Measurements from ENCODE around the gene UBN1. TPM values are rescaled to one million over a fixed set of nuclear protein-coding genes. Genes with fewer than 3 reads are reported as not detected.

Gene UBN1
- total RNA-seq, 5 donors from 2014 or later (not counting 1 experiment from before 2014, with no cell fraction given) = 41.8 to 53.7 (median 48.2) TPM

- H3K36me3 ChIP-seq (ENCODE audit: control insufficient read depth in 2 of 2, extremely low read depth in 1 of 2, insufficient read depth in 1 of 2, low read length in 1 of 2) = peaks cover 0 to 18% of the 10 kb centered on the region in 2 donors
These were observed 42.0 kb upstream of the UBN1 start for GRCh38 chr16:4805231-4805630.

GRCh38 chr16:4806280-4806679 lies 41.0 kb upstream of the UBN1 start:
- ChIA-PET CTCF (no interaction called here), POLR2A (no interaction called here)
- no peak overlapping the region for H3K27ac ChIP-seq (ENCODE audit: low read length)
- Mint-ChIP-seq H3K27me3 (no peaks in the 10 kb centered on the region), H3K36me3 (peaks cover 9% of the 10 kb centered on the region), H3K4me3 (no peak overlapping the region), H3K4me1 (peaks cover 0 to 14% (median 11%) of the 10 kb centered on the region in 3 donors), H3K9me3 (no peaks in the 10 kb centered on the region), H3K27ac (no peak overlapping the region)
- H3K9me3 ChIP-seq = no peaks in the 10 kb centered on the region
- 90% methylated on average over 2 of the region's 6 CpGs for WGBS (ENCODE audit: insufficient coverage)
- H3K27me3 ChIP-seq (replicated peaks in 1 of 2; ENCODE audit: control insufficient read depth in 2 of 2, extremely low read depth in 1 of 2, insufficient read depth in 2 of 2, low read length in 1 of 2) = no peaks in the 10 kb centered on the region
- no peak overlapping the region for H3K4me3 ChIP-seq (ENCODE audit: control insufficient read depth in 1 of 2, extremely low read depth in 1 of 2, low read length in 1 of 2)
- DNase-seq (no peak), ATAC-seq (replicated peaks in 1 of 4) (no peak)
- peaks cover 0 to 20% of the 10 kb centered on the region in 2 donors for H3K36me3 ChIP-seq (ENCODE audit: control insufficient read depth in 2 of 2, extremely low read depth in 1 of 2, insufficient read depth in 1 of 2, low read length in 1 of 2)
- H3K4me1 ChIP-seq (ENCODE audit: control insufficient read depth in 1 of 2, extremely low read depth in 1 of 2, insufficient read depth in 2 of 2, low read length in 2 of 2) = peaks cover 2 to 11% of the 10 kb centered on the region in 2 experiments

More at GRCh38 chr16:4805231-4805630, 42.0 kb upstream of the UBN1 start:
- no peak overlapping the region for H3K4me3 ChIP-seq (ENCODE audit: control insufficient read depth in 1 of 2, extremely low read depth in 1 of 2, low read length in 1 of 2)
- H3K27ac ChIP-seq (ENCODE audit: low read length) = no peak overlapping the region
- H3K27me3 ChIP-seq (replicated peaks in 1 of 2; ENCODE audit: control insufficient read depth in 2 of 2, extremely low read depth in 1 of 2, insufficient read depth in 2 of 2, low read length in 1 of 2) = no peaks in the 10 kb centered on the region
- Mint-ChIP-seq H3K36me3 (peaks cover 9% of the 10 kb centered on the region), H3K4me1 (peaks cover 7 to 21% (median 18%) of the 10 kb centered on the region in 3 donors), H3K27ac (no peak overlapping the region), H3K27me3 (no peaks in the 10 kb centered on the region), H3K9me3 (no peaks in the 10 kb centered on the region), H3K4me3 (no peak overlapping the region)
- ChIA-PET CTCF (no interaction called here), POLR2A (no interaction called here)
- no peak for ATAC-seq (replicated peaks in 1 of 4)
- 100% methylated on average over 4 of the region's 11 CpGs for WGBS (ENCODE audit: insufficient coverage)
- H3K4me1 ChIP-seq (ENCODE audit: control insufficient read depth in 1 of 2, extremely low read depth in 1 of 2, insufficient read depth in 2 of 2, low read length in 2 of 2) = peaks cover 2 to 21% of the 10 kb centered on the region in 2 experiments
- H3K9me3 ChIP-seq = no peaks in the 10 kb centered on the region
- DNase-seq = no peak

GRCh38 chr16:4811242-4811641 lies 36.0 kb upstream of the UBN1 start:
- H3K36me3 ChIP-seq (ENCODE audit: control insufficient read depth in 2 of 2, extremely low read depth in 1 of 2, insufficient read depth in 1 of 2, low read length in 1 of 2) = peaks cover 7 to 53% of the 10 kb centered on the region in 2 donors
- H3K27ac ChIP-seq (ENCODE audit: low read length) = no peak overlapping the region
- ChIA-PET POLR2A (interaction anchor here (0.7 kb wide), 2 partner anchors 35 to 146 kb away, joined by 10 to 14 read pairs; no protein-coding TSS in a partner anchor), CTCF (no interaction called here)
- peak overlapping the region in 1 of 2 donors; percentile 17 for H3K27ac Mint-ChIP-seq
- DNase-seq (no peak), ATAC-seq (replicated peaks in 1 of 4) (no peak)
- no peaks in the 10 kb centered on the region for H3K27me3 Mint-ChIP-seq
- WGBS (ENCODE audit: insufficient coverage) = 94% methylated on average over 3 of the region's 3 CpGs
- no peaks in the 10 kb centered on the region for H3K27me3 ChIP-seq (replicated peaks in 1 of 2; ENCODE audit: control insufficient read depth in 2 of 2, extremely low read depth in 1 of 2, insufficient read depth in 2 of 2, low read length in 1 of 2)
- no peak overlapping the region for H3K4me3 ChIP-seq (ENCODE audit: control insufficient read depth in 1 of 2, extremely low read depth in 1 of 2, low read length in 1 of 2)
- H3K9me3 Mint-ChIP-seq = no peaks in the 10 kb centered on the region
- no peaks in the 10 kb centered on the region for H3K4me1 Mint-ChIP-seq
- no peaks in the 10 kb centered on the region for H3K4me1 ChIP-seq (ENCODE audit: control insufficient read depth in 1 of 2, extremely low read depth in 1 of 2, insufficient read depth in 2 of 2, low read length in 2 of 2)
- H3K4me3 Mint-ChIP-seq = no peak overlapping the region
- H3K36me3 Mint-ChIP-seq = peaks cover 34% of the 10 kb centered on the region
- no peaks in the 10 kb centered on the region for H3K9me3 ChIP-seq

- ATAC-seq (replicated peaks in 1 of 4) = no peak
- no peaks in the 10 kb centered on the region for H3K9me3 ChIP-seq
- ChIA-PET POLR2A (no interaction called here), CTCF (no interaction called here)
- no peaks in the 10 kb centered on the region for H3K4me1 ChIP-seq (ENCODE audit: control insufficient read depth in 1 of 2, extremely low read depth in 1 of 2, insufficient read depth in 2 of 2, low read length in 2 of 2)
- H3K4me3 ChIP-seq (ENCODE audit: control insufficient read depth in 1 of 2, extremely low read depth in 1 of 2, low read length in 1 of 2) = no peak overlapping the region
- 84% methylated on average over 3 of the region's 9 CpGs for WGBS (ENCODE audit: insufficient coverage)
- Mint-ChIP-seq H3K4me1 (no peaks in the 10 kb centered on the region), H3K4me3 (no peak overlapping the region), H3K9me3 (no peaks in the 10 kb centered on the region), H3K27me3 (no peaks in the 10 kb centered on the region), H3K27ac (peak overlapping the region; percentile 31), H3K36me3 (peaks cover 37% of the 10 kb centered on the region)
- H3K36me3 ChIP-seq (ENCODE audit: control insufficient read depth in 2 of 2, extremely low read depth in 1 of 2, insufficient read depth in 1 of 2, low read length in 1 of 2) = peaks cover 7 to 50% of the 10 kb centered on the region in 2 donors
- DNase-seq = no peak
- H3K27ac ChIP-seq (ENCODE audit: low read length) = no peak overlapping the region
- no peaks in the 10 kb centered on the region for H3K27me3 ChIP-seq (replicated peaks in 1 of 2; ENCODE audit: control insufficient read depth in 2 of 2, extremely low read depth in 1 of 2, insufficient read depth in 2 of 2, low read length in 1 of 2)
These were observed 35.5 kb upstream of the UBN1 start for GRCh38 chr16:4811773-4812172.

- CTCF ChIA-PET = no interaction called here
- H3K27ac Mint-ChIP-seq = no peak overlapping the region
- WGBS (ENCODE audit: insufficient coverage) = 98% methylated on average over 13 of the region's 16 CpGs
- Histone ChIP-seq H3K36me3 (ENCODE audit: control insufficient read depth in 2 of 2, extremely low read depth in 1 of 2, insufficient read depth in 1 of 2, low read length in 1 of 2) (peaks cover 9 to 54% of the 10 kb centered on the region in 2 donors), H3K27ac (ENCODE audit: low read length) (no peak overlapping the region), H3K4me3 (ENCODE audit: control insufficient read depth in 1 of 2, extremely low read depth in 1 of 2, low read length in 1 of 2) (no peak overlapping the region), H3K4me1 (ENCODE audit: control insufficient read depth in 1 of 2, extremely low read depth in 1 of 2, insufficient read depth in 2 of 2, low read length in 2 of 2) (no peaks in the 10 kb centered on the region), H3K9me3 (no peaks in the 10 kb centered on the region), H3K27me3 (replicated peaks in 1 of 2; ENCODE audit: control insufficient read depth in 2 of 2, extremely low read depth in 1 of 2, insufficient read depth in 2 of 2, low read length in 1 of 2) (no peaks in the 10 kb centered on the region)
- no peak for DNase-seq
- H3K9me3 Mint-ChIP-seq = no peaks in the 10 kb centered on the region
- no peak overlapping the region for H3K4me3 Mint-ChIP-seq
- no peaks in the 10 kb centered on the region for H3K27me3 Mint-ChIP-seq
- no peaks in the 10 kb centered on the region for H3K4me1 Mint-ChIP-seq
- H3K36me3 Mint-ChIP-seq = peaks cover 38% of the 10 kb centered on the region
- ATAC-seq (replicated peaks in 1 of 4) = no peak
- POLR2A ChIA-PET = interaction anchor here in 1 of 2 donors (0.7 kb wide), 1 partner anchor 14 kb away, joined by 3 read pairs; no protein-coding TSS in a partner anchor
These were observed 33.9 kb upstream of the UBN1 start for GRCh38 chr16:4813251-4814003.

- H3K27me3 Mint-ChIP-seq = no peaks in the 10 kb centered on the region
- no peaks in the 10 kb centered on the region for H3K4me1 Mint-ChIP-seq
- H3K4me3 ChIP-seq (ENCODE audit: control insufficient read depth in 1 of 2, extremely low read depth in 1 of 2, low read length in 1 of 2) = no peak overlapping the region
- ATAC-seq (replicated peaks in 1 of 4) = no peak
- H3K36me3 Mint-ChIP-seq = peaks cover 43% of the 10 kb centered on the region
- no peak overlapping the region for H3K27ac ChIP-seq (ENCODE audit: low read length)
- H3K4me3 Mint-ChIP-seq = no peak overlapping the region
- no peaks in the 10 kb centered on the region for H3K9me3 Mint-ChIP-seq
- H3K36me3 ChIP-seq (ENCODE audit: control insufficient read depth in 2 of 2, extremely low read depth in 1 of 2, insufficient read depth in 1 of 2, low read length in 1 of 2) = peaks cover 13 to 56% of the 10 kb centered on the region in 2 donors
- no peaks in the 10 kb centered on the region for H3K9me3 ChIP-seq
- no peaks in the 10 kb centered on the region for H3K27me3 ChIP-seq (replicated peaks in 1 of 2; ENCODE audit: control insufficient read depth in 2 of 2, extremely low read depth in 1 of 2, insufficient read depth in 2 of 2, low read length in 1 of 2)
- POLR2A ChIA-PET = interaction anchor here in 1 of 2 donors (0.7 kb wide), 1 partner anchor 13 kb away, joined by 3 read pairs; no protein-coding TSS in a partner anchor
- CTCF ChIA-PET = no interaction called here
- H3K4me1 ChIP-seq (ENCODE audit: control insufficient read depth in 1 of 2, extremely low read depth in 1 of 2, insufficient read depth in 2 of 2, low read length in 2 of 2) = no peaks in the 10 kb centered on the region
- H3K27ac Mint-ChIP-seq = no peak overlapping the region
- DNase-seq = no peak
These were observed 33.2 kb upstream of the UBN1 start for GRCh38 chr16:4814046-4814445.
